Activated CD8-positive, alpha-beta T cell treated with anti-CD3 and anti-CD28 coated beads for 36 hours (primary cell): ENCODE results near the gene NBEAL2. TPM values are rescaled to one million over a fixed set of nuclear protein-coding genes. Genes with fewer than 3 reads are reported as not detected.

Source experiments
- ATAC-seq: fragments of 200-7000 bp; cut with Tn5 transposase; one replicate; pipeline ENCODE4 v1.10.0; 2021; ENCODE audit warnings: mild to moderate bottlenecking, moderate library complexity
- CTCF ChIA-PET: fragments of 350-600 bp; sonication (Branson Sonifier 250); formaldehyde crosslinking; loops from one replicate; lab custom pipeline; 2021; ENCODE audit warnings: antibody characterized with exemption; lab: Charles Lee
- POLR2A ChIA-PET: fragments of 350-600 bp; sonication (Branson Sonifier 250); formaldehyde crosslinking; loops from one replicate; lab custom pipeline; 2021; ENCODE audit warnings: antibody characterized with exemption; lab: Charles Lee
- DNase-seq: peaks from one replicate; pipeline ENCODE4 v3.0.0-alpha.2; 2020
- H3K27ac Mint-ChIP-seq: one replicate; pipeline ENCODE4 v1.8.0; 2021; ENCODE audit warnings: mild to moderate bottlenecking, mixed read lengths
- H3K27me3 Mint-ChIP-seq: one replicate; pipeline ENCODE4 v1.8.0; 2021; ENCODE audit warnings: mixed read lengths
- H3K36me3 Mint-ChIP-seq: one replicate; pipeline ENCODE4 v1.8.0; 2021; ENCODE audit warnings: low read depth, mixed read lengths
- H3K4me1 Mint-ChIP-seq: one replicate; pipeline ENCODE4 v1.8.0; 2021; ENCODE audit warnings: low read depth, mixed read lengths
- H3K4me3 Mint-ChIP-seq: one replicate; pipeline ENCODE4 v1.8.0; 2021; ENCODE audit warnings: mild to moderate bottlenecking, moderate library complexity, mixed read lengths
- H3K9me3 Mint-ChIP-seq: one replicate; pipeline ENCODE4 v1.8.0; 2021; ENCODE audit warnings: mixed read lengths
- intact Hi-C: fragments of 100-400 bp; cut with micrococcal nuclease; formaldehyde crosslinking; loops from one replicate; pipeline ENCODE4 v1.10.0; 2022
- total RNA-seq, 2 experiments: library from RNA; stranded (reverse); gene quantifications; one replicate each; pipeline ENCODE4 v1.2.3, GENCODE V29; 2021
- TF ChIP-seq, protein P1 (sequence below): fragments of 200-600 bp; IDR thresholded peaks from one replicate; pipeline ENCODE4 v1.8.0; 2022; ENCODE audit warnings: antibody characterized with exemption, mild to moderate bottlenecking

The NBEAL2 gene
- total RNA-seq, 2 experiments from 2014 or later, result 58.9 to 63.7 TPM

DNA sequence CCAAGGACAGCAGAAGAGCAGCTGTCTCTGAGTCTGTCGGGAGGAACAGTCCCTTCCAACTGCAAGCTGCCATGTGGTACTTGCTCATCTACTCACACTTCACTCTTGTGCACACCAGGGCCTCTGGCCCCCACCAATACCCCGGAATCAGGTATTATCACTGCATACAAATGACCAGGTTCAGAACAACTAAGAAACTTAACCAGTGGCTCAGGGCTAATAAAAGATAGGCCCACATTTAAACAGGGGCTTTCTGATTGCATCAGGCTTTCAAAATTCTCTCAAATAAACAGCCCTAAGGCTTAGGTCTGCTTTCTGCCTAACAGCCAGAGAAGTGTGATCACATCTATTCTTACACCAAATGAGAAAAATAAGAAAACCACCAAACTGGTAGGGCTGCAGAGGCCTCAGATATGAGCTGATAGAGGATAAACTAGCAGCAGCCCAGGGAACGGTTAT lies 23.6 kb upstream of the NBEAL2 start:
- H3K9me3 Mint-ChIP-seq, result no peaks in the 10 kb centered on the region
- TF ChIP-seq, protein P1, sequence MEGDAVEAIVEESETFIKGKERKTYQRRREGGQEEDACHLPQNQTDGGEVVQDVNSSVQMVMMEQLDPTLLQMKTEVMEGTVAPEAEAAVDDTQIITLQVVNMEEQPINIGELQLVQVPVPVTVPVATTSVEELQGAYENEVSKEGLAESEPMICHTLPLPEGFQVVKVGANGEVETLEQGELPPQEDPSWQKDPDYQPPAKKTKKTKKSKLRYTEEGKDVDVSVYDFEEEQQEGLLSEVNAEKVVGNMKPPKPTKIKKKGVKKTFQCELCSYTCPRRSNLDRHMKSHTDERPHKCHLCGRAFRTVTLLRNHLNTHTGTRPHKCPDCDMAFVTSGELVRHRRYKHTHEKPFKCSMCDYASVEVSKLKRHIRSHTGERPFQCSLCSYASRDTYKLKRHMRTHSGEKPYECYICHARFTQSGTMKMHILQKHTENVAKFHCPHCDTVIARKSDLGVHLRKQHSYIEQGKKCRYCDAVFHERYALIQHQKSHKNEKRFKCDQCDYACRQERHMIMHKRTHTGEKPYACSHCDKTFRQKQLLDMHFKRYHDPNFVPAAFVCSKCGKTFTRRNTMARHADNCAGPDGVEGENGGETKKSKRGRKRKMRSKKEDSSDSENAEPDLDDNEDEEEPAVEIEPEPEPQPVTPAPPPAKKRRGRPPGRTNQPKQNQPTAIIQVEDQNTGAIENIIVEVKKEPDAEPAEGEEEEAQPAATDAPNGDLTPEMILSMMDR, result no peak
- peaks cover 31% of the 10 kb centered on the region for H3K36me3 Mint-ChIP-seq
- peak overlapping the region; percentile 36 for H3K4me3 Mint-ChIP-seq
- peaks cover 88% of the 10 kb centered on the region for H3K4me1 Mint-ChIP-seq
- no peaks in the 10 kb centered on the region for H3K27me3 Mint-ChIP-seq
- peak overlapping the region; percentile 96 for H3K27ac Mint-ChIP-seq
- POLR2A ChIA-PET, result interaction anchor here (0.8 to 4.3 kb wide), 8 partner anchors 8 to 26 kb away, joined by 3 to 33 read pairs (median 4); partner anchors contain the start of gene NBEAL2
- CTCF ChIA-PET, result interaction anchor here (0.9 to 1.5 kb wide), 4 partner anchors 9 to 109 kb away, joined by 3 to 4 read pairs (median 4); no protein-coding TSS in a partner anchor
- intact Hi-C loops, result no loop called here
- DNase-seq, result peak; percentile 67
- ATAC-seq, result peak; percentile 32

DNA sequence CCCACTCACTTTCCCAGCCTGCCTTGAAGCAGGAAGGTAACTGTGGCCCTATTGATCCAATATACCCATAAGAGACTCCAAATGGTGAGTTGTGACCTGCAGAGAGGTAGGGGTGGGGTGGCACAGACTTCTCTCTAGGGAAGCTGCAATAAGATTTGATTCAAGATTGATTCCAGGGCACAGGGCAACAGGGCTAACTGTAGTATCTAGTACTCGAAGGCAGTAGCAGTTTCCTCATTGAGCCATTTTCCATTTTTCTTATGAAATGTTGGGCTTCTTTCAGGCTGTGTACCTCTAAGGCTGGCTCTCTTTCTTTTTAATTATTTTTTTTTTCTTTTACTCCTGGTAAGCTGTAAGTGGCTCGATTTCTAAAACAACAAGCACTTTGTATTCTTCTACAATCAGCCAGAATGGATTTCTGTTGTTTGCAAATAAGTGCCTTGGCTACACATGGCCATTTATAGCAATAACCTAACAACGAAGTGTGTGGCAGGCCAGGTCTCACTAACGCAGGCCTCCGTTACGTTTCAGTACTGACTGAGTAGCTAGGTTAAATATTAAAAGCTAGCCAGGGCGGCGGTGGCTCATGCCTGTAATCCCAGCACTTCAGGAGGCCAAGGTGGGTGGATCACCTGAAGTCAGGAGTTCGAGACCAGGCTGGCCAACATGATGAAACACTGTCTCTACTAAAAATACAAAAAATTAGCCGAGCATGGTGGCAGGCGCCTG lies 22.2 kb upstream of the NBEAL2 start:
- TF ChIP-seq, protein P1, result no peak
- H3K36me3 Mint-ChIP-seq, result peaks cover 31% of the 10 kb centered on the region
- DNase-seq (no peak), ATAC-seq (no peak)
- no peaks in the 10 kb centered on the region for H3K9me3 Mint-ChIP-seq
- peaks cover 90% of the 10 kb centered on the region for H3K4me1 Mint-ChIP-seq
- ChIA-PET POLR2A (interaction anchor here (0.8 to 4.3 kb wide), 4 partner anchors 9 to 23 kb away, joined by 3 to 33 read pairs (median 12); partner anchors contain the start of gene NBEAL2), CTCF (interaction anchor here (1.5 to 2.7 kb wide), 3 partner anchors 10 to 91 kb away, joined by 4 to 5 read pairs (median 4); no protein-coding TSS in a partner anchor)
- H3K27ac Mint-ChIP-seq, result peak overlapping the region; percentile 96
- intact Hi-C loops, result no loop called here
- no peak overlapping the region for H3K4me3 Mint-ChIP-seq
- H3K27me3 Mint-ChIP-seq, result no peaks in the 10 kb centered on the region

DNA sequence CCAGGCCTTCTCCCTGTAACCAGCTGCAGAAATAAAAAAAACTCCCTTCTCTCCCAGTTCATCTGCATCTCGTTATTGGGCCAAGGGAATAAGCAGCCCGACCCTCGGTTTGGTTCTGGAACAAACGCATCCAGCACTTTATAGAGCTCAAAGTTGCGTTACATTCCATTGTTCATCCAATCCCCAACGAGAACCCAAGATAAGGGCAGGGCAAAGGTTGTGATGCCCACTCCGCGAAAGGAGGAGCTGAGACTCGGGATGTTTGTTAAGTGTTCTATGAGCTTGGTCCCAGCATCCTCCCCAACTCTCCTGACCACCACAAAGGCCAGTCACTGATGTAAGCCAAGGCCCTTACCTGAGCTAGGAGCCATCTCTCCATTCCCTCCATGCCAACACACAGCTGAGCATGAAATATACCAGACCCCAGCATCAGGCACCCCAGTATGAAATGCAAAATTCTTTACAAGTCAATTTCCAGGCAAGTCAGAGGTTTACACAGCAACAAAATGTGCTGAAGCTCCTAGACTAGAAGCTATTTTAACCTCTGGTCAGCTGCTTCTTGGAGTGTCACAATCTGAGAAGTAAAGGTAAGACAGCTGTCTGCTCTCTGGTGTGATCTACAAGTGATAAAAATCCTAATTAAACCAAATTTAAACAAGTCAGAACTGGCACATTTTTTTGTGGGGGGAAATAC lies 20.9 kb upstream of the NBEAL2 start:
- ChIA-PET CTCF (interaction anchor here (0.9 to 2.7 kb wide), 9 partner anchors 11 to 112 kb away, joined by 3 to 8 read pairs (median 4); no protein-coding TSS in a partner anchor), POLR2A (interaction anchor here (0.9 to 4.3 kb wide), 11 partner anchors 11 to 61 kb away, joined by 3 to 33 read pairs (median 5); partner anchors contain the start of genes CCDC12 and NBEAL2)
- Mint-ChIP-seq H3K27me3 (no peaks in the 10 kb centered on the region), H3K9me3 (no peaks in the 10 kb centered on the region), H3K27ac (peak overlapping the region; percentile 96), H3K4me3 (peak overlapping the region; percentile 46), H3K36me3 (peaks cover 43% of the 10 kb centered on the region), H3K4me1 (peaks cover 89% of the 10 kb centered on the region)
- ATAC-seq (no peak), DNase-seq (no peak)
- TF ChIP-seq, protein P1, result no peak
- intact Hi-C loops, result no loop called here

DNA sequence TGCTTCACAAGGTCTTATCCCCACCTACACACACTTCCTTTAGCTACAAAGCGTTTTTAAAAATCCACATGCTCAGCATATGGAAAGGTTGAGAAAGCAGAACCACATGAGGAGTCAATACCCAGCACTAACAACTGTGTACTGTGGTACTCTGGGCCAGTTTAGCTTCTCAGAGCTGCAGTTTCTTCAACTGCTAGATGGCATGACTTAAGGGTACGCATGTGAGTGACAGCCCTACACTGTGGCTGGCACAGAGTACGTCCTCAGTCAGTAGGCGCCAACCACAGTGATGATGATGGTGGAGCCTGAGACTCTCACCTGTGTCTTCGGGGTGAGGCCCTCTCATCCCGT lies 20.3 kb upstream of the NBEAL2 start:
- CTCF ChIA-PET, result interaction anchor here (0.9 to 2.7 kb wide), 10 partner anchors 12 to 113 kb away, joined by 3 to 8 read pairs (median 4); no protein-coding TSS in a partner anchor
- peak; percentile 82 for DNase-seq
- POLR2A ChIA-PET, result interaction anchor here (0.7 to 4.3 kb wide), 12 partner anchors 10 to 204 kb away, joined by 3 to 33 read pairs (median 5); partner anchors contain the start of genes CCDC12, NBEAL2 and SETD2
- Mint-ChIP-seq H3K4me3 (peak overlapping the region; percentile 46), H3K4me1 (peaks cover 83% of the 10 kb centered on the region), H3K9me3 (no peaks in the 10 kb centered on the region), H3K27ac (peak overlapping the region; percentile 96), H3K36me3 (peaks cover 43% of the 10 kb centered on the region), H3K27me3 (no peaks in the 10 kb centered on the region)
- intact Hi-C loops, result no loop called here
- TF ChIP-seq, protein P1, result no peak
- ATAC-seq, result peak; percentile 86
